Calu3 (cell line): ENCODE data around the gene SEMA5A. TPM values are rescaled to one million over a fixed set of nuclear protein-coding genes. Genes with fewer than 3 reads are reported as not detected.
A peak's percentile ranks its signal among the peaks of the same experiment; 100 is the strongest.

Source experiments
- BruUV-seq: library from RNA; stranded (reverse); fragments of 400-500 nt; replicated peaks from 2 replicates; lab custom pipeline; 2021; lab: Mats Ljungman, UMichigan
- CTCF ChIA-PET: fragments of 300-600 bp; sonication (Branson Sonifier 250); formaldehyde crosslinking; loops from one replicate; lab custom pipeline; 2022; ENCODE audit warnings: antibody characterized with exemption; lab: Charles Lee
- DNase-seq: peaks from one replicate; pipeline ENCODE4 v3.0.0; 2022
- H3K27ac Mint-ChIP-seq: one replicate; pipeline ENCODE4 v1.8.0; 2022; ENCODE audit warnings: mixed read lengths; ENCODE audit not compliant: unreplicated experiment
- H3K27me3 Mint-ChIP-seq: one replicate; pipeline ENCODE4 v1.8.0; 2022; ENCODE audit warnings: mixed read lengths; ENCODE audit not compliant: unreplicated experiment
- H3K36me3 Mint-ChIP-seq: one replicate; pipeline ENCODE4 v1.8.0; 2022; ENCODE audit warnings: mild to moderate bottlenecking, moderate library complexity, mixed read lengths; ENCODE audit not compliant: insufficient read depth, unreplicated experiment
- H3K4me1 Mint-ChIP-seq: one replicate; pipeline ENCODE4 v1.8.0; 2022; ENCODE audit warnings: mild to moderate bottlenecking, low read depth, mixed read lengths; ENCODE audit not compliant: unreplicated experiment
- H3K4me3 Mint-ChIP-seq: one replicate; pipeline ENCODE4 v1.8.0; 2022; ENCODE audit warnings: mild to moderate bottlenecking, low read depth, moderate library complexity, mixed read lengths; ENCODE audit not compliant: unreplicated experiment
- H3K9me3 Mint-ChIP-seq: one replicate; pipeline ENCODE4 v1.8.0; 2022; ENCODE audit warnings: low read depth, mixed read lengths; ENCODE audit not compliant: unreplicated experiment
- CTCF ChIP-seq: fragments of 200-600 bp; IDR thresholded peaks from one replicate; pipeline ENCODE4 v1.8.0; 2022; ENCODE audit warnings: antibody characterized with exemption; ENCODE audit not compliant: unreplicated experiment
- intact Hi-C: fragments of 100-400 bp; cut with micrococcal nuclease; formaldehyde crosslinking; loops from one replicate; pipeline ENCODE4 v1.10.0; 2022; ENCODE audit not compliant: unreplicated experiment
- total RNA-seq: library from RNA; stranded (reverse); gene quantifications from 2 replicates; pipeline ENCODE4 v1.2.3, GENCODE V29; 2022

The SEMA5A gene
- total RNA-seq, 1 experiment from 2014 or later = 0.52 TPM

DNA sequence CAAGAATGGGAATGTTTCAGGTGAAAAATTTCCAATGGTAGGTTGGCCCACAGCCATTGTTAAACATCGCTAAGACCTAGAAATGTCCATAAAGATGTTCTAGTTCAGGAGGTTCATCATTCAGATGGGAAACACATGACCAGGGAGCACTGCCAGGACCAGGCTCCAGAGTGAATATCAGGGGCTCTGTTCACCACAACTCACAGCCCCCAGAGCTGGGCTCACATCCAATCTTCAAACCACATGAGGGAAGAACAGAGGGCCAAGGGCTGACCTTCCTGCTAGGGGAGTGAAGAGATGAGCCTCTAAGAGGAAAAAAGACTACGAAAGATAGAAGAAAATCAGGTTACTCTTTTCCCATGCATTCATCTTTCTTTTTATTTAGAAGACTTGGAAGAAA lies 205.8 kb downstream of the SEMA5A start:
- CTCF ChIA-PET = no interaction called here
- no peaks in the 10 kb centered on the region for H3K36me3 Mint-ChIP-seq
- H3K27me3 Mint-ChIP-seq = no peaks in the 10 kb centered on the region
- BruUV-seq = no TSS peak
- no peak for TF ChIP-seq CTCF
- DNase-seq = no peak
- peaks cover 9% of the 10 kb centered on the region for H3K9me3 Mint-ChIP-seq
- H3K27ac Mint-ChIP-seq = no peak overlapping the region
- intact Hi-C loops = no loop called here
- no peaks in the 10 kb centered on the region for H3K4me1 Mint-ChIP-seq
- no peak overlapping the region for H3K4me3 Mint-ChIP-seq

DNA sequence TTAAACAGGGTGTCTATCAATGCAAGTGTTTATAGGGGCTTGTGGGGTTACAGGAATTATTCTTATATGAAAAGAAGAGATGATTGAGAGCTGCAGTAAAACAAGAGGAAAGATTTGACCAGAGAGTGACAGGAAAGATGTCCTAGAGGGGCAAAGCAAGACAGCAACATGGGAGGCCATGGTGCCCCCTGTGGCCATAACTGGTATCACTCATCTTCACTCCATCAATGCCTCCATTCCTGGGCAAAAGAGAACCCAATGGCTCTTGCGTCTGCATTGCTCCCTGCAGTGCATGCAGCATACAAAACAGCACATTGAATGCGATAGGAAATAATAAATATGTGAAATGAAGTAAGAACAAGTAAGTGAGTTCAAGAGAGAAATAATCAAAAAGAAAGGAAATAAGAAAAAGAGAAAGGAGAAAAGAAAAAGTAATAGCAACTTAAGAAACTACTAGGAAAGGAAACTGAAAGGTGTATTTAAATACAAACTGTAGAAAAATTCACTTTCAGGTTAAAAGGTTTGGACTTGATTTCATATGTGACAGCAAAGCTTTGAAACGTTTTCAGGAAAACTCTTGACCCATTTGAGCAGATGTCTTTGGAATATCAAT lies 206.6 kb downstream of the SEMA5A start:
- TF ChIP-seq CTCF = peak; percentile 28
- no peak for DNase-seq
- Mint-ChIP-seq H3K4me1 (no peaks in the 10 kb centered on the region), H3K4me3 (no peak overlapping the region), H3K27me3 (no peaks in the 10 kb centered on the region), H3K27ac (no peak overlapping the region), H3K9me3 (peaks cover 13% of the 10 kb centered on the region), H3K36me3 (no peaks in the 10 kb centered on the region)
- CTCF ChIA-PET = no interaction called here
- no TSS peak for BruUV-seq
- intact Hi-C loops = no loop called here

- H3K4me1 Mint-ChIP-seq = no peaks in the 10 kb centered on the region
- intact Hi-C loops = no loop called here
- TF ChIP-seq CTCF = no peak
- no TSS peak for BruUV-seq
- no peak for DNase-seq
- H3K36me3 Mint-ChIP-seq = no peaks in the 10 kb centered on the region
- H3K4me3 Mint-ChIP-seq = no peak overlapping the region
- CTCF ChIA-PET = interaction anchor here (0.7 kb wide), 1 partner anchor 179 kb away, joined by 3 read pairs; no protein-coding TSS in a partner anchor
- no peak overlapping the region for H3K27ac Mint-ChIP-seq
- H3K27me3 Mint-ChIP-seq = no peaks in the 10 kb centered on the region
- H3K9me3 Mint-ChIP-seq = peaks cover 15% of the 10 kb centered on the region
These were observed 207.1 kb downstream of the SEMA5A start for GRCh38 chr5:9338796-9339195.

DNA sequence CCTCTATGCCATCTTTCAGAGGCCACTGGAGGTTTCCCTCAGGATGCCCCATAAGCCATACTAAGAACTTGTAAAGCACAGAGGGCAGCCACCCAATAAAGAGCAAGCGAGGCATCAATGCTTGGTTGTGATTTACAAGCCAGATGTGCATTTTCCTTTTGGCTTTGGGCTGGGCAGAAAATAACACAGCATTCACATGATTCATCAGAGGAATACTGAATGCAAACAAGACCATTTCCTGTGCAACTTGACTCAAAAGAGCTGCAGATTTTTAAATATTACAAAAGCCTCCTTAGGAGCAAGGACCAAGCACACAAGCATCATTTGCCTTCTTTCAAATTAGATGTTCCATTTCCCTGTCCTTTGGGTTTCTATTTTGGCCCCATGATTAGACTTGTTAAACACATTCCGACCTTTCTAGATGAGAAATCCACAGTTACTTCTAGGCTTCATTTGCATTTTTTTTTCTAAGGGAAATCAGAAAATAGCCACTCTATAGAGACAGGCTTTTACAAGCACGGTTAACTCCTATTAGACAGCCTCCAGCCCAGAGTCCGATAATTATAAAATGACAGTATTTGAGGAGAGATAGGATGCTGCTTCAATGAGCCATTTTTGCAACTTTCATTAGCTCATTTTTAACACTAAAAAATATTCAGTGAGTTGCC lies 207.8 kb downstream of the SEMA5A start:
- no peak for DNase-seq
- Mint-ChIP-seq H3K4me1 (no peaks in the 10 kb centered on the region), H3K36me3 (no peaks in the 10 kb centered on the region), H3K9me3 (peaks cover 15% of the 10 kb centered on the region), H3K27ac (no peak overlapping the region), H3K4me3 (no peak overlapping the region), H3K27me3 (no peaks in the 10 kb centered on the region)
- no peak for TF ChIP-seq CTCF
- CTCF ChIA-PET = interaction anchor here (0.7 kb wide), 1 partner anchor 179 kb away, joined by 3 read pairs; no protein-coding TSS in a partner anchor
- BruUV-seq = no TSS peak
- intact Hi-C loops = no loop called here
